Neural cell (in vitro differentiated cells): ENCODE results near the gene RYR1. TPM values are rescaled to one million over a fixed set of nuclear protein-coding genes. Genes with fewer than 3 reads are reported as not detected.

Experiments used
- H2AFZ ChIP-seq: fragments of 200-600, 300-800 bp; sonication (generic), shearing (Covaris generic); 2 replicates; pipeline ENCODE4 v1.6.0; 2014; ENCODE audit warnings: low read depth, mild to moderate bottlenecking, antibody characterized with exemption, low read length, moderate library complexity
- H3F3A ChIP-seq: fragments of 200-600 bp; shearing (Covaris generic); 2 replicates; pipeline ENCODE4 v1.6.1; 2016; ENCODE audit warnings: mild to moderate bottlenecking, moderate library complexity, mixed read lengths, antibody characterized with exemption, low read length; ENCODE audit not compliant: insufficient read depth, poor library complexity, severe bottlenecking
- H3K27ac ChIP-seq: fragments of 200-600, 300-800 bp; sonication (generic), shearing (Covaris generic); 2 replicates; pipeline ENCODE4 v1.5.1; 2014; ENCODE audit warnings: mild to moderate bottlenecking, low read length, moderate library complexity
- H3K27me3 ChIP-seq: fragments of 300-800, 200-600 bp; sonication (generic), shearing (Covaris generic); 2 replicates; pipeline ENCODE4 v1.6.0; 2014; ENCODE audit warnings: mild to moderate bottlenecking, low read depth, low read length, moderate library complexity; ENCODE audit not compliant: insufficient read depth
- H3K36me3 ChIP-seq: fragments of 300-800, 200-600 bp; sonication (generic), shearing (Covaris generic); 2 replicates; pipeline ENCODE4 v1.5.1; 2014; ENCODE audit warnings: mild to moderate bottlenecking, antibody characterized with exemption, low read length, moderate library complexity; ENCODE audit not compliant: insufficient read depth
- H3K4me2 ChIP-seq: fragments of 300-800, 200-600 bp; sonication (generic), shearing (Covaris generic); 2 replicates; pipeline ENCODE4 v1.6.0; 2014; ENCODE audit warnings: mild to moderate bottlenecking, low read length
- H3K4me3 ChIP-seq: fragments of 300-800, 200-600 bp; sonication (generic), shearing (Covaris generic); 2 replicates; pipeline ENCODE4 v1.5.1; 2014; ENCODE audit warnings: mild to moderate bottlenecking, low read length, moderate library complexity
- H3K79me2 ChIP-seq: fragments of 200-600 bp; shearing (Covaris generic); replicated peaks from 2 replicates; pipeline ENCODE4 v1.6.0; 2014; ENCODE audit warnings: mild to moderate bottlenecking, low read length, moderate library complexity; ENCODE audit not compliant: insufficient read depth
- H3K9ac ChIP-seq: fragments of 300-800, 200-600 bp; sonication (generic), shearing (Covaris generic); 2 replicates; pipeline ENCODE4 v1.6.1; 2016; ENCODE audit warnings: mild to moderate bottlenecking, low read length, mixed read lengths
- H3K9me2 ChIP-seq: fragments of 200-600 bp; shearing (Covaris generic); 2 replicates; pipeline ENCODE4 v1.6.1; 2016; ENCODE audit warnings: mild to moderate bottlenecking, low read length, mixed read lengths; ENCODE audit not compliant: insufficient read depth
- H3K9me3 ChIP-seq: fragments of 200-600, 300-800 bp; sonication (generic), shearing (Covaris generic); 2 replicates; pipeline ENCODE4 v1.6.1; 2016; ENCODE audit warnings: mild to moderate bottlenecking, mixed run types, low read length, moderate library complexity, mixed read lengths
- H4K20me1 ChIP-seq: fragments of 200-600 bp; shearing (Covaris generic); 2 replicates; pipeline ENCODE4 v1.6.1; 2016; ENCODE audit warnings: mild to moderate bottlenecking, mixed run types; ENCODE audit not compliant: insufficient read depth
- CTCF ChIP-seq: fragments of 450-650 bp; IDR thresholded peaks from 2 replicates; pipeline ENCODE4 v1.5.1; 2014; ENCODE audit warnings: antibody characterized with exemption, mild to moderate bottlenecking, moderate library complexity; ENCODE audit not compliant: poor library complexity, severe bottlenecking
- EP300 ChIP-seq: fragments of 450-650 bp; conservative IDR thresholded peaks from 2 replicates; pipeline ENCODE4 v1.6.1; 2014; ENCODE audit warnings: antibody characterized with exemption, mild to moderate bottlenecking, moderate library complexity; ENCODE audit not compliant: poor library complexity, severe bottlenecking
- EZH2 ChIP-seq: fragments of 200-600, 300-800 bp; shearing (Covaris generic), sonication (generic); IDR thresholded peaks from 2 replicates; pipeline ENCODE4 v1.6.1; 2014; ENCODE audit warnings: antibody characterized with exemption, low read length, borderline replicate concordance, mild to moderate bottlenecking; ENCODE audit not compliant: insufficient read depth, poor library complexity, severe bottlenecking
- MXI1 ChIP-seq: fragments of 450-650 bp; conservative IDR thresholded peaks from 2 replicates; pipeline ENCODE4 v1.6.1; 2014; ENCODE audit warnings: antibody characterized with exemption, mild to moderate bottlenecking; ENCODE audit not compliant: poor library complexity, severe bottlenecking
- POLR2AphosphoS5 ChIP-seq: IDR thresholded peaks from 2 replicates; pipeline ENCODE4 v1.6.1; 2012
- RAD21 ChIP-seq: fragments of 450-650 bp; conservative IDR thresholded peaks from 2 replicates; pipeline ENCODE4 v1.6.1; 2014; ENCODE audit warnings: antibody characterized with exemption, mild to moderate bottlenecking, moderate library complexity
- REST ChIP-seq: IDR thresholded peaks from 2 replicates; pipeline ENCODE4 v1.6.1; 2012; ENCODE audit warnings: borderline replicate concordance
- SMC3 ChIP-seq: fragments of 450-650 bp; conservative IDR thresholded peaks from 2 replicates; pipeline ENCODE4 v1.6.1; 2014; ENCODE audit warnings: antibody characterized with exemption, mild to moderate bottlenecking, moderate library complexity; ENCODE audit not compliant: poor library complexity
- TAF1 ChIP-seq: IDR thresholded peaks from 2 replicates; pipeline ENCODE4 v1.6.1; 2012; ENCODE audit warnings: low read depth
- polyA plus RNA-seq: library from polyadenylated mRNA; depleted of rRNA; stranded (reverse); fragments of >200 nt; gene quantifications from 2 replicates; pipeline ENCODE4 v1.2.3, GENCODE V29; 2014

Gene RYR1
- polyA plus RNA-seq, 1 donor from 2014 or later, result 0.69 TPM

- Histone ChIP-seq H2AFZ (no peak overlapping the region), H3K79me2 (no peaks in the 10 kb centered on the region), H4K20me1 (no peaks in the 10 kb centered on the region), H3K4me3 (no peak overlapping the region), H3K27ac (no peak overlapping the region), H3K9me3 (no peaks in the 10 kb centered on the region), H3F3A (no peaks in the 10 kb centered on the region), H3K9me2 (no peaks in the 10 kb centered on the region), H3K36me3 (no peaks in the 10 kb centered on the region), H3K9ac (no peak overlapping the region), H3K27me3 (no peaks in the 10 kb centered on the region), H3K4me2 (no peak overlapping the region)
- TF ChIP-seq SMC3 (no peak), TAF1 (no peak), EP300 (no peak)
Measured at GRCh38 chr19:38496116-38496515, 62.6 kb downstream of the RYR1 start.

- no peaks in the 10 kb centered on the region for H4K20me1 ChIP-seq
- no peaks in the 10 kb centered on the region for H3K79me2 ChIP-seq
- H3K27me3 ChIP-seq, result no peaks in the 10 kb centered on the region
- no peak overlapping the region for H3K4me2 ChIP-seq
- no peak overlapping the region for H3K27ac ChIP-seq
- no peaks in the 10 kb centered on the region for H3F3A ChIP-seq
- H3K9me2 ChIP-seq, result no peaks in the 10 kb centered on the region
- H3K4me3 ChIP-seq, result no peak overlapping the region
- no peaks in the 10 kb centered on the region for H3K36me3 ChIP-seq
- TF ChIP-seq REST, result no peak
- no peak overlapping the region for H3K9ac ChIP-seq
- no peak overlapping the region for H2AFZ ChIP-seq
- no peaks in the 10 kb centered on the region for H3K9me3 ChIP-seq
Measured at GRCh38 chr19:38496603-38497487, 63.4 kb downstream of the RYR1 start.

GRCh38 chr19:38497907-38498306 lies 64.4 kb downstream of the RYR1 start:
- no peaks in the 10 kb centered on the region for H3K9me2 ChIP-seq
- H3F3A ChIP-seq, result no peaks in the 10 kb centered on the region
- no peaks in the 10 kb centered on the region for H3K9me3 ChIP-seq
- H3K79me2 ChIP-seq, result no peaks in the 10 kb centered on the region
- H3K4me2 ChIP-seq, result no peak overlapping the region
- H4K20me1 ChIP-seq, result no peaks in the 10 kb centered on the region
- TF ChIP-seq MXI1, result no peak
- TF ChIP-seq RAD21, result no peak
- TF ChIP-seq TAF1, result no peak
- TF ChIP-seq EP300, result no peak
- TF ChIP-seq SMC3, result no peak
- TF ChIP-seq CTCF, result no peak
- no peak for TF ChIP-seq EZH2
- TF ChIP-seq POLR2AphosphoS5, result no peak
- TF ChIP-seq REST, result no peak
- no peaks in the 10 kb centered on the region for H3K36me3 ChIP-seq
- no peak overlapping the region for H3K27ac ChIP-seq
- H3K27me3 ChIP-seq, result no peaks in the 10 kb centered on the region
- no peak overlapping the region for H3K9ac ChIP-seq
- no peak overlapping the region for H3K4me3 ChIP-seq
- H2AFZ ChIP-seq, result no peak overlapping the region
